ENCODE data around the gene TMEM234.

TMEM234 gene

DNA sequence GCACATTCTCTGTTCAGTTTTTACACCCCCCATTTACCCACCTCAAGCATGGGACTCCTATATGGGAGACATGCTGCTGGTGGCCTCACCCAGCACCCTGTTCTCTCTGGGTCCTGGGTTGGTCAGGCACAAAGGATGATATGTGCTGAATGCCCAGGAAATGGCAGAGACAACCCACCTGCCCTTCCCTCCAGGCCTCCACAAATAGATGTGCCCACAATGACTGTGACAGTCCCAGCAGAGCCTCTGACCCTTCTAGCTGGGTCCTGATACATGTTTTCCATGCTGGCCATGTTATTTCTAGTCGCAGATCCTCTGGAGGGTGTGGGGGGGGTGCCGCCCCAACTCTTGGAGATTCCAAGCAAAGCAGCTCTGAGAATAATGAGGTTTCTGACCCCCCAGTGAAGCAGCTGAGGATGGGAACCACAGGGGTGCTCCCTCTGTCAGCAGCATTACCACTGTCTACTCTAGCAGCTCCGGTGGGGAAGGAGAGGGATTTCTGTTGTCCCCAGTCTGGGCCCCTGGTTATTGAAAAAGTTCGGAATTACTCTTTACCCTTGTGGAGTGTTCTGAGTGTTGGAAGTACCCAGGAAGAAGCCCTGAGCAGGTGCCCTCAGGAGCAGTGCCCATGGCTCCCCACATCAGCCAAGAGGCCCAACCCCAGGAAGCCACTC lies 23.0 kb downstream of the TMEM234 start:
- peak overlapping the region; percentile 80 for H3K27ac ChIP-seq

DNA sequence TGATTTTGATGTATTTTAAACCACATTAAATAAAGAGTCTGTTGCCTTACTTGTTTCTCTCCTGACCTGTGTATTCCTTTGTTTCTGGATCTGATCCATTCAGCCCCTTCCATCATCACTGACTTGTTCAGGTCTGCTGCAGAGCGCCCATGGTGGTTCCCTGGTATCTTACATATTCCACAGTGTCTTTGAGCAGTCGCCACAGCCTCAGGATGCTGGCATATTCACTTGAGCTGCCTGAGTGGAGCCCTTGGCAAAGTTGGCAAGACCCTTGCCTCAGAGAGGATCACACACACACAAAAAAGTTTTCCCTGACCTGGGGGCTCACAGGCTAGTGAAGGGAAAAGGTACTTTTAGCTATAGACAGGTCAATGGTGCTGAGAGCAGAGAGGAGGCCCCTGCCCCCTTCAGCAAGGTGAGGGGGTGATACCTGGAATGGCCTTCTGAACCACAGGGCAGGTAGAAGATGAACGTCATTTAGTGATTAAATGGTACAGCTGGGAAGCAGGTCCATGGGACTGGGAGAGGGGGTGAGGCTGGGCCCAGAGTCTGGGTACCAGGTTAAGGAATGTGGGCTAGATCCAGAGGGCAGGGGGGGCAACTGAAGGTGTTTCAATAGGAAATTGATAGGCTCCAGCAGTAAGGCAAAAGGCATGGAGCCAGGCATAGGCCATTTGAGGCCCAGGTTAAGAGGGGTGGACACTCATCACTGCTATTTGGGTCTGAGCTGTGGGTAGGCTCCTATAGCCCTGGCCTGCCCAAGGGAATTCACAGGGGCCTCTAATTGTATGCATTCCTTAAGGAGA lies 23.7 kb downstream of the TMEM234 start:
- TF ChIP-seq, protein P1, sequence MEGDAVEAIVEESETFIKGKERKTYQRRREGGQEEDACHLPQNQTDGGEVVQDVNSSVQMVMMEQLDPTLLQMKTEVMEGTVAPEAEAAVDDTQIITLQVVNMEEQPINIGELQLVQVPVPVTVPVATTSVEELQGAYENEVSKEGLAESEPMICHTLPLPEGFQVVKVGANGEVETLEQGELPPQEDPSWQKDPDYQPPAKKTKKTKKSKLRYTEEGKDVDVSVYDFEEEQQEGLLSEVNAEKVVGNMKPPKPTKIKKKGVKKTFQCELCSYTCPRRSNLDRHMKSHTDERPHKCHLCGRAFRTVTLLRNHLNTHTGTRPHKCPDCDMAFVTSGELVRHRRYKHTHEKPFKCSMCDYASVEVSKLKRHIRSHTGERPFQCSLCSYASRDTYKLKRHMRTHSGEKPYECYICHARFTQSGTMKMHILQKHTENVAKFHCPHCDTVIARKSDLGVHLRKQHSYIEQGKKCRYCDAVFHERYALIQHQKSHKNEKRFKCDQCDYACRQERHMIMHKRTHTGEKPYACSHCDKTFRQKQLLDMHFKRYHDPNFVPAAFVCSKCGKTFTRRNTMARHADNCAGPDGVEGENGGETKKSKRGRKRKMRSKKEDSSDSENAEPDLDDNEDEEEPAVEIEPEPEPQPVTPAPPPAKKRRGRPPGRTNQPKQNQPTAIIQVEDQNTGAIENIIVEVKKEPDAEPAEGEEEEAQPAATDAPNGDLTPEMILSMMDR (IDR thresholded peaks at IDR 0.05) = no peak
- no peak for TF ChIP-seq ZFX (IDR thresholded peaks at IDR 0.05; ENCODE audit: borderline replicate concordance)
- peak overlapping the region; percentile 80 for H3K27ac ChIP-seq

More for the DNA sequence above, 23.0 kb downstream of the TMEM234 start:
- TF ChIP-seq, protein P1 (IDR thresholded peaks at IDR 0.05) = no peak
- TF ChIP-seq ZFX (IDR thresholded peaks at IDR 0.05; ENCODE audit: borderline replicate concordance) = no peak

DNA sequence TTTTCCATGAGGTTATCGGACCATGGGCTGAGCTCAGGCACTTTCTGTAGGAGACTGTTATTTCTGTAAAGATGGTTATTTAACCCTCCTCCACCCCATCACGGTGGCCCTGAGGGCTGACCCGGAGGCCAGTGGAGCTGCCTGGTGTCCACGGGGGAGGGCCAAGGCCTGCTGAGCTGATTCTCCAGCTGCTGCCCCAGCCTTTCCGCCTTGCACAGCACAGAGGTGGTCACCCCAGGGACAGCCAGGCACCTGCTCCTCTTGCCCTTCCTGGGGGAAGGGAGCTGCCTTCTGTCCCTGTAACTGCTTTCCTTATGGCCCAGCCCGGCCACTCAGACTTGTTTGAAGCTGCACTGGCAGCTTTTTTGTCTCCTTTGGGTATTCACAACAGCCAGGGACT lies 24.3 kb downstream of the TMEM234 start:
- no peak for TF ChIP-seq ZFX (IDR thresholded peaks at IDR 0.05; ENCODE audit: borderline replicate concordance)
- TF ChIP-seq, protein P1 (IDR thresholded peaks at IDR 0.05) = no peak
- peak overlapping the region; percentile 80 for H3K27ac ChIP-seq

DNA sequence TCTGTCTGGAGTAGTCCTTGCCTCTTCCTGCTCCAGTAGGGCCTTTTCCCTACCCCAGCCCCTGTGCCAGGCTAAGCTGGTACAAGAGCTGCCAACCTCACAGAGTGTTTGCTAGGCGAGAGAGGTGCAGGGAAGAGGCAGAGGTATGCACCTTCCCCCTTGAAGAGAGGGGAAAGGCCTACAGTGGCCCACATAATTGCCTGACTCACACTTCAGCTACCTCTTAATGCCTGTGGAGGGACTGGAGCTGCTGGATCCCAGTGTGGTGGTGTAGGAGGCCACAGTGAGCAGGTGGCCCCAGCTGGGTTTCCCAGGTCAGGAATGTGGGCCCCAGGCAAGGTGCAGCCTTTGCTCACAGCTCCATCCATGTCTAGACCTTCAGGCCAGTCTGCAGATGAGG lies 25.1 kb downstream of the TMEM234 start:
- TF ChIP-seq ZFX (IDR thresholded peaks at IDR 0.05; ENCODE audit: borderline replicate concordance) = no peak
- TF ChIP-seq, protein P1 (IDR thresholded peaks at IDR 0.05) = no peak
- peak overlapping the region; percentile 80 for H3K27ac ChIP-seq

DNA sequence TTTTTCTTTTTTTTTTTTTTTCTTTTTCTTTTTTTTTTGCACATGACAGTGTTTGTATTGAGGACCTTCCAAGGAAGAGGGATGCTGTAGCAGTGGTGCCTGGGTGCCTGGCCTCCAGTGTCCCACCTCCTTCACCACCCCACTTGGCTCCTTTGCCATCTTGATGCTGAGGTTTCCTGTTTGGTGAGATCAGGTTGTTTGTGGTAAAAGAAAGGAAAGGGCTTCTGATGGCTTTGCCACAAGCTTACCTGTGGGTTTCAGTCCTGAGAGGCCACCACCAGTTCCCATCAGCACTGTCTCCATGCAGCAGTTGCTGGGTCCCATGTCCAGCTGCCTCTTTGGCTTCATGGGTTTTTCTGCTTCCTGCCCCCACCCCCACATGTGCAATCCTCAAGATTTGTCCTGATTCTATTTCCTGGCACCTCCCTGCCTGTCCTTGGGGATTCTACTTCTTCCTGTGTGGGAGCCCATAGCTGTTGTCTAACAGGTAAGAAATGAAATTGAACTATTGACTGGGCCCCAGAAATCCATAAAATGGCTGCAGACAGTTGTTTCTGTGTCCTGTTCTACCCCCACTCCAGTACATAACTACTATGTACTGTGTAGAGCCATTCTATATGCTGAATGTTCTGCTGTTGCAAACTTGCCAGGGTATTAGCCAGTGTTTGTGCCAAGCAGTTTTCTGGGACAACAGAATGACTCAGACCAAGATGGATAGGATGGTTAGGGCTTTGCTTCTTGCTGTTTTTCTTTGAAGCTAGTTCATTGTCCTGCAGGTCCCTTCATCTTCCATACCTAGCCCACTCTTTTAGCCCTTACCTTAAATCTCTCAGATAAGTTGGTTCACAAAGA lies 26.0 kb downstream of the TMEM234 start:
- H3K27ac ChIP-seq = no peak overlapping the region
- TF ChIP-seq, protein P1 (IDR thresholded peaks at IDR 0.05) = no peak
- no peak for TF ChIP-seq ZFX (IDR thresholded peaks at IDR 0.05; ENCODE audit: borderline replicate concordance)

DNA sequence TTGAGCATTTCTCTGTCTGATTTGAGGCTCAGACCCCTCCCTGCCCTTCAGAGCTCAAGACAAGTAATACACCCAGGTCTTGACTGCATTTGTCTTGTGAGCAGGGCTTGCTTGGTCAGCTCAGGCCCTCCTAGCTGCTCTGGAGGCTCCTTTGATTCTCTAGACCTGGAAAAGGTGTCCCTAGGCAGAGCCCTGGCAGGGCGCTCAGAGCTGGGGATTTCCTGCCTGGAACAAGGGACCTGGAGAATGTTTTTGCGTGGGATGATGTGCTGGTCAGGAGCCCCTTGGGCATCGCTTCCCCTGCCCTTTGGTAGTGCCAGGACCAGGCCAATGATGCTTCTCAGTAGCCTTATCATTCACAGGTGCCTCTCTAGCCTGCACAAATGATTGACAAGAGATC lies 26.6 kb downstream of the TMEM234 start:
- no peak overlapping the region for H3K27ac ChIP-seq
- TF ChIP-seq ZFX (IDR thresholded peaks at IDR 0.05; ENCODE audit: borderline replicate concordance) = no peak
- TF ChIP-seq, protein P1 (IDR thresholded peaks at IDR 0.05) = no peak
